ENCODE data around the gene SCRT2. TPM values are rescaled to one million over a fixed set of nuclear protein-coding genes. Genes with fewer than 3 reads are reported as not detected.
A peak's percentile ranks its signal among the peaks of the same experiment; 100 is the strongest.

SCRT2 gene
- total and polyA plus RNA-seq, 2 of the 4 experiments (the other 2 are of a cell fraction) = not detected

DNA sequence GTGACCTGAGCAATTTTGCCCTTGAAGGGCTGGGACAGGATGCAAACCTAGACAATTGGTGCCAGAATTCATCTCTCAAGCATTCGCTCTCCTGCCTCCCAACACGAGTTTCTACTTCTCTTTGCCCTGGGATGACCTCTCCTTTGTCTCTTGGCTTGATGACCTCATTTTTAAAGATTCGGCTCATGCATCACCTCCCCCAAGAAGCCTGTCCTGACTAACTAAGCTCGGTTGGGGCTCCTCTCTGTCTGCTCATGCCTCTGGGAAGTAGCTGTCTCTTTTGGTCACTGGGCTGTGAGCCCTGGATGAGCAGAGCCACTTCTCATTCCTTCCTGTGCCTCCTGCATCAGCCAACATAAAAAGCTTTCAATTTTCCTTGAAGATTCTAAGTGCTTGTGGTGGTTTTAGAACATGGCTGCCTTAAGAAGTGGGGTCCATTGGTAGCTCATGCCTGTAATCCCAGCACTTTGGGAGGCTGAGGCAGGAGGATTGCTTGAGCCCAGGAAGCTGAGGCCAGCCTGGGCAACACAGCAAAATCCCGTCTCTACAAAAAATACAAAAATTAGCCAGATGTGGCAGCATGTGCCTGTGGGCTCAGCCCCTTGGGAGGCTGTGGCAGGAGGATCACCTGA lies 54.4 kb downstream of the SCRT2 start:
- dilution Hi-C loops (cut with HindIII; ENCODE audit: low sequenced_read_pairs, unreplicated experiment) = no loop called here
- Histone ChIP-seq H3K27ac (ENCODE audit: insufficient read depth, low read length) (no peak overlapping the region), H3K9me1 (ENCODE audit: insufficient read depth, low read length) (no peaks in the 10 kb centered on the region), H2AK5ac (ENCODE audit: low read depth, low read length) (no peak overlapping the region), H4K20me1 (ENCODE audit: insufficient read depth, low read length) (no peaks in the 10 kb centered on the region), H3K56ac (ENCODE audit: extremely low read depth, insufficient read depth, low read length) (no peak overlapping the region), H3K23ac (ENCODE audit: low read depth, low read length) (no peak overlapping the region), H4K91ac (ENCODE audit: insufficient read depth, low read depth, low read length) (no peak overlapping the region), H3K4me1 (ENCODE audit: control insufficient read depth, insufficient read depth, low read length) (no peaks in the 10 kb centered on the region), H3K14ac (replicated peaks; ENCODE audit: low read depth, low read length) (no peak overlapping the region), H3K9me3 (ENCODE audit: control insufficient read depth, insufficient read depth, low read length) (peaks cover 5% of the 10 kb centered on the region), H2BK15ac (ENCODE audit: low read depth, low read length) (no peak overlapping the region), H2AFZ (replicated peaks; ENCODE audit: low read length, poor library complexity) (no peak overlapping the region), H2AK9ac (replicated peaks; ENCODE audit: low read depth, low read length, poor library complexity) (no peak overlapping the region), H4K5ac (ENCODE audit: low read depth, low read length) (no peak overlapping the region), H4K8ac (ENCODE audit: low read depth in 2 of 2, low read length in 2 of 2) (no peak overlapping the region), H3K79me1 (ENCODE audit: low read depth in 1 of 2, low read length in 2 of 2) (no peaks in the 10 kb centered on the region), H3K36me3 (ENCODE audit: control insufficient read depth, insufficient read depth, low read length) (no peaks in the 10 kb centered on the region), H2BK120ac (ENCODE audit: low read depth, low read length) (no peak overlapping the region), H2BK5ac (ENCODE audit: low read depth, low read length, poor library complexity, severe bottlenecking) (no peak overlapping the region), H2BK20ac (ENCODE audit: low read depth, low read length) (no peak overlapping the region), H3K4ac (ENCODE audit: low read depth, low read length) (no peak overlapping the region), H3K27me3 (ENCODE audit: control insufficient read depth, insufficient read depth, low read length) (peaks cover 26% of the 10 kb centered on the region), H3K4me2 (ENCODE audit: low read depth, low read length) (no peak overlapping the region), H3K4me3 (ENCODE audit: insufficient read depth, low read depth, low read length) (no peak overlapping the region), H3K18ac (ENCODE audit: low read depth, low read length) (no peak overlapping the region), H3K9ac (ENCODE audit: low read depth, low read length) (no peak overlapping the region)
- intact Hi-C loops (cut with micrococcal nuclease) = no loop called here
- ChIA-PET CTCF (interaction anchor here (0.5 to 0.7 kb wide), 2 partner anchors 9 to 358 kb away, joined by 3 to 4 read pairs; no protein-coding TSS in a partner anchor), POLR2A (ENCODE audit: unreplicated experiment) (no interaction called here)
- TF ChIP-seq ELK1 (IDR thresholded peaks at IDR 0.05; ENCODE audit: borderline replicate concordance, low read depth, low read length) = no peak
- in situ Hi-C loops (cut with MboI; ENCODE audit: low sequenced_read_pairs) = no loop called here
- no TSS peak for BruUV-seq (replicated peaks)
- WGBS, 2 experiments (ENCODE audit: extremely low coverage in 2 of 2, insufficient read length in 1 of 2) = 24% methylated on average over 3 of the region's 5 CpGs; no CpG with 5 or more reads in 1 of the 2 experiments
- no peak for ATAC-seq (ENCODE audit: low read depth)
- DNase-seq = peak; percentile 4
